GM20000 (cell line): ENCODE results near the gene TBL1X.

ENCODE experiments used
- DNase-seq: peaks from one replicate; pipeline ENCODE4 v3.0.0; 2012; ENCODE audit warnings: low spot score
- CTCF ChIP-seq: IDR thresholded peaks from 2 replicates; pipeline ENCODE4 v1.5.1; 2012; ENCODE audit warnings: mild to moderate bottlenecking, control low read depth; ENCODE audit errors: extremely low read depth, missing control alignments

TBL1X gene

GRCh38 chrX:9569876-9570301 is 105.0 kb downstream of the TBL1X start:
- no peak for TF ChIP-seq CTCF
- DNase-seq = no peak

- DNase-seq = no peak
- no peak for TF ChIP-seq CTCF
Measured at GRCh38 chrX:9573282-9574106, 108.6 kb downstream of the TBL1X start.

- no peak for DNase-seq
- TF ChIP-seq CTCF = no peak
Measured at GRCh38 chrX:9576059-9576458, 111.2 kb downstream of the TBL1X start.

- no peak for DNase-seq
- no peak for TF ChIP-seq CTCF
Measured at GRCh38 chrX:9577555-9577954, 112.7 kb downstream of the TBL1X start.

GRCh38 chrX:9578083-9578779 is 113.4 kb downstream of the TBL1X start:
- no peak for DNase-seq
- no peak for TF ChIP-seq CTCF

- no peak for TF ChIP-seq CTCF
Measured at GRCh38 chrX:9581771-9582385, 117.0 kb downstream of the TBL1X start.

GRCh38 chrX:9582956-9583355 is 118.1 kb downstream of the TBL1X start:
- DNase-seq = no peak
- TF ChIP-seq CTCF = no peak

More at GRCh38 chrX:9581771-9582385, 117.0 kb downstream of the TBL1X start:
- no peak for DNase-seq
